Ovary (tissue), 9 donors: ENCODE measurements around the gene ARHGEF9. TPM values are rescaled to one million over a fixed set of nuclear protein-coding genes. Genes with fewer than 3 reads are reported as not detected.

Experiments used
- DNase-seq, 5 donors: peaks; one replicate each; pipeline ENCODE4 v3.0.0-alpha.2; 2019 to 2020
- H3K27ac ChIP-seq, 2 donors: fragments of 200-600 bp; one replicate each; pipeline versions ENCODE4 v1.5.1 to v1.8.0; 2019 to 2022
- H3K27me3 ChIP-seq: fragments of 200-600 bp; one replicate; pipeline ENCODE4 v1.8.0; 2022
- H3K36me3 ChIP-seq: fragments of 200-600 bp; sonication (generic); one replicate; pipeline ENCODE4 v1.5.1; 2019
- H3K4me1 ChIP-seq: one replicate; pipeline ENCODE4 v1.8.1; 2013; ENCODE audit warnings: mild to moderate bottlenecking, moderate library complexity; ENCODE audit not compliant: insufficient read depth
- H3K4me3 ChIP-seq: fragments of 200-600 bp; sonication (generic); one replicate; pipeline ENCODE4 v1.5.1; 2017
- H3K9me3 ChIP-seq, 2 donors: fragments of 200-600 bp in 1 of 2; sonication (generic) in 1 of 2; one replicate each; pipeline versions ENCODE4 v1.5.1 to v1.8.1; 2013 to 2019; ENCODE audit warnings: mild to moderate bottlenecking in 1 of 2, moderate library complexity in 1 of 2
- EP300 ChIP-seq: sonication (generic); formaldehyde crosslinking; IDR thresholded peaks from one replicate; pipeline ENCODE4 v1.6.1; 2017; ENCODE audit warnings: antibody characterized with exemption
- POLR2A ChIP-seq: fragments of 450-650 bp; IDR thresholded peaks from one replicate; pipeline ENCODE4 v1.6.1; 2017; ENCODE audit warnings: antibody characterized with exemption, mild to moderate bottlenecking, moderate library complexity
- WGBS, 3 donors: extraction: QIAGEN DNeasy Blood & Tissue Kit in 1 of 3; methylation state at CpG; one replicate each; pipeline versions ENCODE4 v1.1.5 to v1.1.7; 2013 to 2017; 5-methylcytosine and 5-hydroxymethylcytosine counted together
- intact Hi-C, 4 donors: fragments of 100-400 bp; cut with DNase I; formaldehyde crosslinking; loops; one replicate each; pipeline versions ENCODE4 v1.11.0 to v1.15.1; 2022 to 2023
- polyA plus RNA-seq, 2 donors: library from polyadenylated mRNA; stranded (reverse); fragments of 200-250 nt in 1 of 2; fragments of 350-450 nt in 1 of 2; fragmentation: Illumina TruSeq in 1 of 2; extraction: RNeasy Lipid Tissue Mini Kit (QIAGEN cat#74804) in 1 of 2; gene quantifications; one replicate each; pipeline ENCODE4 v1.2.3, GENCODE V29; 2013 to 2014
- total RNA-seq, 7 donors: library from RNA; depleted of rRNA in 2 of 7; stranded (reverse); fragments of >200 nt in 2 of 7; fragmentation: NEBNext Ultra II Directional in 3 of 7; extraction: Animal tissue kit (Norgen Biotek cat#: 25700) in 3 of 7; gene quantifications; one replicate each; pipeline versions ENCODE4 v1.1.0 to v1.2.4, GENCODE V29; 2016 to 2023
- TF ChIP-seq, protein P1 (sequence below), 3 donors: fragments of 450-650 bp in 2 of 3; fragments of 200-600 bp in 1 of 3; IDR thresholded peaks; one replicate each; pipeline versions ENCODE4 v1.5.1 to v1.8.0; 2016 to 2022; ENCODE audit warnings: antibody characterized with exemption in 3 of 3, mild to moderate bottlenecking in 1 of 3
- donor health status: DM: no; HTN: no; CAD: no; lungs with moderate emphysema.
- donor health status: DM: no; HTN: no; CAD: no.
- donor health status: Bipolar disorder and iron deficiency.
- donor health status: DM: yes; HTN: yes; CAD: no.
- donor health status: DM: no; HTN: no; CAD: no.
- donor health status: DM: yes; HTN: yes; CAD: no.

The ARHGEF9 gene
- total and polyA plus RNA-seq, 9 donors: 13.4 to 32.2 (median 24.1) TPM

DNA sequence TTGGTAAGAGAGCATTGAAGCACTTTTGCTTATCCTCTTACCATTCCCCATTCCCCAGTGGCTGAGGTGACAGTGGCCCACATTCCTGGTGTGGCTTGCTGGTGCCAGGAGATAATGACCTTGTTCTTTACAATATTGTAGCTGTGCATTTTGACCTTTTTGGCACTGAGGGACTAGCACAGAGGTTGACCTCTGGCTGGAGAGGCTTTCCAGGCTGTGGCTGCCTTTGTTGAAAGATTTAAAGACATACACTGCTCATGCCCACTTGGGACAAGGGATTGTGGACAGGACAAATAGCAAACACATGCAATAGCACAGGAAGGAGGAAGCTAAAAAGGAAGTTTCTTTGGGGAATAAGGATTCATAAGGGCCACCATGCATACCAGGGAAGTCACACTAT is 65.4 kb downstream of the ARHGEF9 start:
- Histone ChIP-seq H3K27ac (no peak overlapping the region), H3K4me1 (no peaks in the 10 kb centered on the region), H3K36me3 (no peaks in the 10 kb centered on the region), H3K9me3 (no peaks in the 10 kb centered on the region), H3K27me3 (no peaks in the 10 kb centered on the region), H3K4me3 (no peak overlapping the region)
- no peak for TF ChIP-seq POLR2A
- no peak for TF ChIP-seq EP300
- TF ChIP-seq, protein P1, sequence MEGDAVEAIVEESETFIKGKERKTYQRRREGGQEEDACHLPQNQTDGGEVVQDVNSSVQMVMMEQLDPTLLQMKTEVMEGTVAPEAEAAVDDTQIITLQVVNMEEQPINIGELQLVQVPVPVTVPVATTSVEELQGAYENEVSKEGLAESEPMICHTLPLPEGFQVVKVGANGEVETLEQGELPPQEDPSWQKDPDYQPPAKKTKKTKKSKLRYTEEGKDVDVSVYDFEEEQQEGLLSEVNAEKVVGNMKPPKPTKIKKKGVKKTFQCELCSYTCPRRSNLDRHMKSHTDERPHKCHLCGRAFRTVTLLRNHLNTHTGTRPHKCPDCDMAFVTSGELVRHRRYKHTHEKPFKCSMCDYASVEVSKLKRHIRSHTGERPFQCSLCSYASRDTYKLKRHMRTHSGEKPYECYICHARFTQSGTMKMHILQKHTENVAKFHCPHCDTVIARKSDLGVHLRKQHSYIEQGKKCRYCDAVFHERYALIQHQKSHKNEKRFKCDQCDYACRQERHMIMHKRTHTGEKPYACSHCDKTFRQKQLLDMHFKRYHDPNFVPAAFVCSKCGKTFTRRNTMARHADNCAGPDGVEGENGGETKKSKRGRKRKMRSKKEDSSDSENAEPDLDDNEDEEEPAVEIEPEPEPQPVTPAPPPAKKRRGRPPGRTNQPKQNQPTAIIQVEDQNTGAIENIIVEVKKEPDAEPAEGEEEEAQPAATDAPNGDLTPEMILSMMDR (IDR thresholded peaks at IDR 0.05): no peak
- DNase-seq: no peak
- intact Hi-C loops: no loop called here

DNA sequence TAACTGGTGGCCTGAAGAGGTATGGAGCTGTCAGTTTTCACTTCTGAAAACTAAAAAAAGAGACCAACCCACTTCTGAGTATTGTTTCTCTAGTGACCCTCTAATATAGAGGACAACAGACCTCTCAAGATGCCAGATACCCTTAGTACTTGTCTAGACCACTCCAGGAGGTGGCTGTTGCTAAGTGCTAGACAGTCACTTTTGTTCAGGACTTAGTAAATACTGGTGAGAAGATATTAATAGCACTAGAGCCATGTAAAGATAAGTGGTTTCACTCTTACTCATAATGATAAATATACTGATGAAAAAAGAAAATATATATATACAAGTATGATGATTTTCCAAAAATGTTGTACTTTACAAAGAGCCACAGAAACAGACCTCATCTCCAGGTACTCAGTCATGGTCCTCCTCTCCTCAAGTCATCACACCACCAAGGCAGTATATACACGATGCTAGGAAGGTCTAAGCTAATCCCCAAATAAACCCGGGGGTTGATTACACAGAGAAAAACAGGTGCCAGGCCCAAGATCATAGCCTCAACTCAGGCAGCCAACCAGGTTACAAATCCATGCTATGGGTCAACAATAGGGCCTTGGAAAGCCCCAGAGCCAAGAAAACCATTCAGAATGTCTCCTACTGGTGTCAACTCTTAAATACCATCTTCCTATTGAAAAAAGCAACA is 66.9 kb downstream of the ARHGEF9 start:
- DNase-seq: no peak

DNA sequence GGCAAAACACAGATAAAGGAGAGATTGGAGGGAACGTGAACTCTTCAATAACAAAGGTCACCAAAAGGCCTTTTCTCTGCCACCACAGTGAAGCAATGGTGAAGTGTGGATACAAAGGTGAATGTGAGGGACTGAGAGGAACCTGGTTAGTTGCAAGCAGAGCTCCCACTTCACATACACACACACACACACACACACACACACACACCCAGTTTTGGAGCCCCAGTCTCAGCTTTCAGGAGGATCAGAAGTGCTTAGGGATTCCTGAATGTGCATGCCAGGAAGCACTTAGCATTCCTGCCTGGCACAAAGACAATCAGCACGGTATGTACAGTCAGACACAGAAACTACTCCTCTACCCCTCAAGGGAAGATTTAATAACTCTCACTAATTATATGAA is 71.5 kb downstream of the ARHGEF9 start:
- no peak for TF ChIP-seq POLR2A
- TF ChIP-seq, protein P1 (IDR thresholded peaks at IDR 0.05): no peak
- no peak for TF ChIP-seq EP300
- intact Hi-C loops: no loop called here
- no peaks in the 10 kb centered on the region for H3K9me3 ChIP-seq
- no peak overlapping the region for H3K4me3 ChIP-seq
- no peak overlapping the region for H3K27ac ChIP-seq
- H3K27me3 ChIP-seq: peaks cover 2% of the 10 kb centered on the region
- 30 to 41% (median 37%) methylated on average over 2 of the region's 2 CpGs for WGBS, 3 donors
- no peaks in the 10 kb centered on the region for H3K4me1 ChIP-seq
- no peak for DNase-seq
- no peaks in the 10 kb centered on the region for H3K36me3 ChIP-seq

More for the DNA sequence above, 66.9 kb downstream of the ARHGEF9 start:
- intact Hi-C loops: no loop called here
- H3K9me3 ChIP-seq: no peaks in the 10 kb centered on the region
- no peaks in the 10 kb centered on the region for H3K36me3 ChIP-seq
- no peak overlapping the region for H3K4me3 ChIP-seq
- TF ChIP-seq, protein P1 (IDR thresholded peaks at IDR 0.05): no peak
- TF ChIP-seq POLR2A (no peak), EP300 (no peak)
- H3K27me3 ChIP-seq: no peaks in the 10 kb centered on the region
- H3K4me1 ChIP-seq: no peaks in the 10 kb centered on the region
- no peak overlapping the region for H3K27ac ChIP-seq
- WGBS, 3 donors: 64 to 69% (median 69%) methylated on average over 2 of the region's 2 CpGs

DNA sequence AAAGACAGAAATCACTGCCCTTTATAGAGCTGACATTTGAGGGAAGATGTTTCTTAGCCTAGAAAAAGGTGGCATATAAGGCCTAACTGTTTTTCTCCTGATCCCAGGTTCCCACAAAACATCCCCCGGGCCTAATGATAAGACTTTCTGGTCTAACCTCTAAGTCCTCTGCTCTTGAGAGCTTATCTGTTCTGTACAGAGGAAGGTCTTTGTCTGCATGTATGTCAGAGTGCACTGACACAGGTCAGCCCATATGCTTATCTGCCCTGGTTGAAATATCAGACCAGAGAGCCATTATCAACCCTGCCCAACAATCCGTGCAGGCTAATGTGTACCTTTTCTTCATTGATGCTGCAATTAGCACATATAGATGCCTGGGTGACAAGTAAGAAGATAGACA is 76.2 kb downstream of the ARHGEF9 start:
- TF ChIP-seq, protein P1 (IDR thresholded peaks at IDR 0.05): no peak
- no peak for TF ChIP-seq EP300
- TF ChIP-seq POLR2A: no peak
- DNase-seq: no peak
- Histone ChIP-seq H3K4me1 (no peaks in the 10 kb centered on the region), H3K9me3 (no peaks in the 10 kb centered on the region), H3K36me3 (no peaks in the 10 kb centered on the region), H3K27me3 (peaks cover 2% of the 10 kb centered on the region), H3K4me3 (no peak overlapping the region), H3K27ac (no peak overlapping the region)
- intact Hi-C loops: no loop called here
- WGBS, 3 donors: 69 to 71% (median 70%) methylated on average over 2 of the region's 2 CpGs
